Dendritic cell treated with granulocyte-macrophage colony-stimulating factor and Interleukin-4, amounts not matched to agents 40 ng/mL and 50 ng/mL, for 4 days (primary cell): ENCODE data around the gene WWC1.

ENCODE experiments used
- H3K27ac Mint-ChIP-seq: one replicate; pipeline ENCODE4 v1.8.0; 2022; ENCODE audit warnings: mild to moderate bottlenecking, mixed read lengths
- H3K27me3 Mint-ChIP-seq: one replicate; pipeline ENCODE4 v1.8.0; 2022; ENCODE audit warnings: mild to moderate bottlenecking, mixed read lengths
- H3K36me3 Mint-ChIP-seq: one replicate; pipeline ENCODE4 v1.8.0; 2022; ENCODE audit warnings: low read depth, mixed read lengths
- H3K4me1 Mint-ChIP-seq: one replicate; pipeline ENCODE4 v1.8.0; 2022; ENCODE audit warnings: low read depth, mixed read lengths
- H3K4me3 Mint-ChIP-seq: one replicate; pipeline ENCODE4 v1.8.0; 2022; ENCODE audit warnings: mild to moderate bottlenecking, moderate library complexity, mixed read lengths
- H3K9me3 Mint-ChIP-seq: one replicate; pipeline ENCODE4 v1.8.0; 2022; ENCODE audit warnings: mixed read lengths
- intact Hi-C: fragments of 100-400 bp; cut with micrococcal nuclease; formaldehyde crosslinking; loops from one replicate; pipeline ENCODE4 v1.15.0; 2022

Gene WWC1

GRCh38 chr5:168342151-168342825 lies 50.8 kb downstream of the WWC1 start:
- intact Hi-C loops: no loop called here
- peaks cover 5% of the 10 kb centered on the region for H3K27me3 Mint-ChIP-seq
- no peaks in the 10 kb centered on the region for H3K36me3 Mint-ChIP-seq
- H3K4me3 Mint-ChIP-seq: no peak overlapping the region
- H3K9me3 Mint-ChIP-seq: no peaks in the 10 kb centered on the region
- H3K27ac Mint-ChIP-seq: no peak overlapping the region
- no peaks in the 10 kb centered on the region for H3K4me1 Mint-ChIP-seq

GRCh38 chr5:168342985-168343384 lies 51.5 kb downstream of the WWC1 start:
- H3K4me1 Mint-ChIP-seq: no peaks in the 10 kb centered on the region
- no peaks in the 10 kb centered on the region for H3K36me3 Mint-ChIP-seq
- peaks cover 3% of the 10 kb centered on the region for H3K27me3 Mint-ChIP-seq
- H3K27ac Mint-ChIP-seq: no peak overlapping the region
- H3K4me3 Mint-ChIP-seq: no peak overlapping the region
- intact Hi-C loops: no loop called here
- H3K9me3 Mint-ChIP-seq: no peaks in the 10 kb centered on the region

GRCh38 chr5:168346417-168346816 lies 55.0 kb downstream of the WWC1 start:
- Mint-ChIP-seq H3K27ac (no peak overlapping the region), H3K27me3 (no peaks in the 10 kb centered on the region), H3K36me3 (no peaks in the 10 kb centered on the region), H3K9me3 (no peaks in the 10 kb centered on the region), H3K4me3 (no peak overlapping the region), H3K4me1 (no peaks in the 10 kb centered on the region)
- intact Hi-C loops: no loop called here

DNA sequence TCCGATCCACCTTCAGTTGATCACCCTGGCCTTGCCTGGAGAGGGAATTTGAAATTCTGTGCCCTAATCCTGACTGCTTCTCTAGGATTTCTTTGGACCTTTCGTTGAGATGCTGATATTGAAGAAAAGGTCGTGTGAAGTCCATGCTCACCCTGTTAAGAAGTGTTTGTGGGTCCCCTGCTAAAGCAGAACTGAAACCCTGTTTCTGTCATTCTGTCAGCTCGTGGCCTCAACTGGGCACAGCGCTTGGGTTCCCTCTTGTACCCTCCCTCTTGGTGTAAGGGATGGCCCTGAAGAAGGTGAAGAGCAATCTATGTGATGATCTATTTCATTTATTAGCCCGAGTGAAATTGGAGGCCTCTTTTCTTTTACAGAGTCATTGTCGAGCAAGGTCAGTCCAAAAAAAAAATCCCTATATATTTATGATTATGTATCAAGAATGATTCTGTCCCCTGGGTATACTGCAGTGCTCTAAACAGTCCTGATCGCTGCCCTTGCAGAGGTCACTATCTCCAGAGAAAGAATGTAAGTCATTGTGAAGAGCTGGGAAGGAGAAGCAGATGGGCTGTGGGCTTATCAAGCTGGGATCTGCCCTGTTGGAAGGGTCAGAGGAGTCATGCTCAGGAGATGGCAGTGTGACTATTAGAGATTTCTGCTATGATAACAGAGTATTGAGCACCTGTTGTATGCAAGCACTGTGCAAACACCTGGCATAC lies 56.1 kb downstream of the WWC1 start:
- Mint-ChIP-seq H3K27me3 (no peaks in the 10 kb centered on the region), H3K36me3 (no peaks in the 10 kb centered on the region), H3K9me3 (no peaks in the 10 kb centered on the region), H3K27ac (no peak overlapping the region), H3K4me3 (no peak overlapping the region), H3K4me1 (no peaks in the 10 kb centered on the region)
- intact Hi-C loops: no loop called here

DNA sequence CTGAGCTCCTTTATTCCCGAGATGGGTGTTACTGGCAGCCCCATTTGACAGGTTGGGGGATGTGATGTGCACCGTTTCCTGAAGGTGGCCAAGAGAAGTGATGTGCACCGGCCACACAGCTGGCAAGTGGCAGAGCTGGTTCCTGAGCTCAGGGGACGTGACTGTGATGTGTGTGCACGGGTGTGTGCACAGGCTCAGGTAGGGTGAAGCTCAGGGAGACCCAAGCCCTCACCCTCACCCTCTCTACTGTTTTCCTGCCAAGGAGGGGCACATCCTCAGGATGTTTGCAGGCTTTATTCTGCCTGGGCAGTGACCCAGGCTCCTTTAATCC lies 56.6 kb downstream of the WWC1 start:
- Mint-ChIP-seq H3K4me3 (no peak overlapping the region), H3K36me3 (no peaks in the 10 kb centered on the region), H3K27ac (no peak overlapping the region), H3K4me1 (no peaks in the 10 kb centered on the region), H3K27me3 (no peaks in the 10 kb centered on the region), H3K9me3 (no peaks in the 10 kb centered on the region)
- intact Hi-C loops: no loop called here

DNA sequence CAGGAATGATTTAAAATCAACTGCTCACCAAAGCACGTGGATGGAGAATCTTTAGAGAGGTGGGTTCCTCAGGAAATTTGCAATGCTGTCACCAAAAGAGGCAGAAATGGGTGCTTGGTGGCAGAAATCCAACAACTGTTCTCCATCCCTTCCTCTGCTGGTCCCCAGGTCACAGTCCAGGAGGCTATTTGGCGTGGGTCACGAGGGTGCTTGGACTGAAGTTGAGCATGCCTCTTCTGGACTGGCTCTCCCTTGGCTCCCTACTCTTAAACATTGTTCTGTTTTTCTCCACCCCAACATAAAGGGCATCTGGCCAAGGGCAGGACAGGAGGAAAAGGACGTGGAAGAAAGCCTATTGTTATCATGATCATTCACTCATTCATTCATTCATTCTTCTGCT lies 58.9 kb downstream of the WWC1 start:
- no peaks in the 10 kb centered on the region for H3K36me3 Mint-ChIP-seq
- H3K4me3 Mint-ChIP-seq: no peak overlapping the region
- no peaks in the 10 kb centered on the region for H3K4me1 Mint-ChIP-seq
- H3K9me3 Mint-ChIP-seq: no peaks in the 10 kb centered on the region
- H3K27ac Mint-ChIP-seq: no peak overlapping the region
- no peaks in the 10 kb centered on the region for H3K27me3 Mint-ChIP-seq
- intact Hi-C loops: no loop called here

- H3K36me3 Mint-ChIP-seq: no peaks in the 10 kb centered on the region
These were observed 61.9 kb downstream of the WWC1 start for GRCh38 chr5:168353216-168353957.

GRCh38 chr5:168354397-168354796 lies 63.0 kb downstream of the WWC1 start:
- no peak overlapping the region for H3K4me3 Mint-ChIP-seq
- no peaks in the 10 kb centered on the region for H3K4me1 Mint-ChIP-seq
- no peak overlapping the region for H3K27ac Mint-ChIP-seq
- H3K9me3 Mint-ChIP-seq: no peaks in the 10 kb centered on the region
- H3K36me3 Mint-ChIP-seq: no peaks in the 10 kb centered on the region
- intact Hi-C loops: no loop called here
- H3K27me3 Mint-ChIP-seq: no peaks in the 10 kb centered on the region

More at GRCh38 chr5:168353216-168353957, 61.9 kb downstream of the WWC1 start:
- Mint-ChIP-seq H3K4me3 (no peak overlapping the region), H3K9me3 (no peaks in the 10 kb centered on the region), H3K27me3 (no peaks in the 10 kb centered on the region), H3K4me1 (no peaks in the 10 kb centered on the region), H3K27ac (no peak overlapping the region)
- intact Hi-C loops: no loop called here

- H3K4me3 Mint-ChIP-seq: no peak overlapping the region
These were observed 64.7 kb downstream of the WWC1 start for GRCh38 chr5:168356171-168356570.

DNA sequence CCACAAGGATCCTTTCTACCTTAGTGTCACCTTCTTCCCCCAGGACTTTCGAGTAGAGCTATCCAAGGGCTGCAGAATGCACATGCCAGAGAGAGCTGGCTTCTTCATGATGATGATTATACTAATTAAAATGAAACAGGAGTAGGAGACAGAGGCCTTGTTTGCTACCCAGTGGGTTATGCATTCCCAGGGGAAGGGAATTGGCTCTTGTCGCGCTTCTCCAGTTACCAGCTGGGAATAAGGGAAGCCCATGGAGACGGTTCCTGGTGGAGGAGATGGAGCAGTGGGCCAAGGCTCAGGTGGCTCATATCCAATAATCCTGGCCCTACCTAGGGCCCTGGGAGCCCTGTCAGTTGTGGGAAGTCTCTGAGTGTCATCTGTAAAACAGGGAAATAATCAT lies 65.1 kb downstream of the WWC1 start:
- intact Hi-C loops: no loop called here
- Mint-ChIP-seq H3K27ac (no peak overlapping the region), H3K4me1 (no peaks in the 10 kb centered on the region), H3K36me3 (no peaks in the 10 kb centered on the region), H3K4me3 (no peak overlapping the region), H3K9me3 (no peaks in the 10 kb centered on the region), H3K27me3 (no peaks in the 10 kb centered on the region)

More at GRCh38 chr5:168356171-168356570, 64.7 kb downstream of the WWC1 start:
- Mint-ChIP-seq H3K9me3 (no peaks in the 10 kb centered on the region), H3K27me3 (no peaks in the 10 kb centered on the region), H3K36me3 (no peaks in the 10 kb centered on the region), H3K4me1 (no peaks in the 10 kb centered on the region), H3K27ac (no peak overlapping the region)
- intact Hi-C loops: no loop called here

DNA sequence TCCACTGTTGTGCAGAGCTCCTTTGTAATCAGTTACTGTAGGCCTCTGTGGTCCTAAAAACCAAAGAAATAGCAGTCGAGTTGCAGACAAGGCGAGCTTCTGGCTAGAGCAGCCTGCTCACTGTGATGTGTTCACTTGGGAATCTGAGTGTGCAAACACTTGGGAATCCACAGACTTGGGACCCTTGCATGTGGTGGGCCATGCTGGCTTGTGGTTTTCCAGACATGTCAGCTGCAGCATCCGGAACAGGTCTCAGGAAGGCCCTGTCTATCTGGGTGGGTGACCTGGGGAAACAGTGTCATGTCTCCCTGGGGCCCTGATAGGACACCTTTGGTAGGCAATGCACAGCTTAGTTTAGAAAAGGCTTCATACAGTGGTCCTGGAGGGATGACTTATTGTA lies 66.4 kb downstream of the WWC1 start:
- H3K36me3 Mint-ChIP-seq: no peaks in the 10 kb centered on the region
- no peak overlapping the region for H3K27ac Mint-ChIP-seq
- H3K27me3 Mint-ChIP-seq: no peaks in the 10 kb centered on the region
- no peaks in the 10 kb centered on the region for H3K9me3 Mint-ChIP-seq
- intact Hi-C loops: no loop called here
- no peaks in the 10 kb centered on the region for H3K4me1 Mint-ChIP-seq
- no peak overlapping the region for H3K4me3 Mint-ChIP-seq

- intact Hi-C loops: no loop called here
These were observed 68.5 kb downstream of the WWC1 start for GRCh38 chr5:168359820-168360460.

GRCh38 chr5:168360521-168361285 lies 69.3 kb downstream of the WWC1 start:
- intact Hi-C loops: no loop called here
- Mint-ChIP-seq H3K4me1 (no peaks in the 10 kb centered on the region), H3K27me3 (no peaks in the 10 kb centered on the region)

More at GRCh38 chr5:168359820-168360460, 68.5 kb downstream of the WWC1 start:
- Mint-ChIP-seq H3K27ac (no peak overlapping the region), H3K4me1 (no peaks in the 10 kb centered on the region), H3K27me3 (no peaks in the 10 kb centered on the region), H3K4me3 (no peak overlapping the region), H3K36me3 (no peaks in the 10 kb centered on the region), H3K9me3 (no peaks in the 10 kb centered on the region)

More at GRCh38 chr5:168360521-168361285, 69.3 kb downstream of the WWC1 start:
- Mint-ChIP-seq H3K4me3 (no peak overlapping the region), H3K27ac (no peak overlapping the region), H3K9me3 (no peaks in the 10 kb centered on the region), H3K36me3 (no peaks in the 10 kb centered on the region)
